ENCODE measurements around the gene ROBO1. TPM values are rescaled to one million over a fixed set of nuclear protein-coding genes. Genes with fewer than 3 reads are reported as not detected.
A peak's percentile ranks its signal among the peaks of the same experiment; 100 is the strongest.

The ROBO1 gene
- total and polyA plus RNA-seq, 2 donors from 2014 or later = 2.1 to 22.1 TPM

- peak in 1 of 5 donors; percentile 18 for DNase-seq
- no peaks in the 10 kb centered on the region for H3K9me3 ChIP-seq (ENCODE audit: control insufficient read depth in 2 of 3, insufficient read depth in 1 of 3, low read length in 3 of 3)
- no peak overlapping the region for H3K27ac ChIP-seq (ENCODE audit: low read depth in 2 of 2, low read length in 2 of 2)
- H3K4me1 ChIP-seq (ENCODE audit: control insufficient read depth in 2 of 3, insufficient read depth in 2 of 3, low read depth in 1 of 3, low read length in 3 of 3) = no peaks in the 10 kb centered on the region
- no peak for FAIRE-seq
- intact Hi-C loops (cut with DNase I) = no loop called here
- TF ChIP-seq, protein P1, sequence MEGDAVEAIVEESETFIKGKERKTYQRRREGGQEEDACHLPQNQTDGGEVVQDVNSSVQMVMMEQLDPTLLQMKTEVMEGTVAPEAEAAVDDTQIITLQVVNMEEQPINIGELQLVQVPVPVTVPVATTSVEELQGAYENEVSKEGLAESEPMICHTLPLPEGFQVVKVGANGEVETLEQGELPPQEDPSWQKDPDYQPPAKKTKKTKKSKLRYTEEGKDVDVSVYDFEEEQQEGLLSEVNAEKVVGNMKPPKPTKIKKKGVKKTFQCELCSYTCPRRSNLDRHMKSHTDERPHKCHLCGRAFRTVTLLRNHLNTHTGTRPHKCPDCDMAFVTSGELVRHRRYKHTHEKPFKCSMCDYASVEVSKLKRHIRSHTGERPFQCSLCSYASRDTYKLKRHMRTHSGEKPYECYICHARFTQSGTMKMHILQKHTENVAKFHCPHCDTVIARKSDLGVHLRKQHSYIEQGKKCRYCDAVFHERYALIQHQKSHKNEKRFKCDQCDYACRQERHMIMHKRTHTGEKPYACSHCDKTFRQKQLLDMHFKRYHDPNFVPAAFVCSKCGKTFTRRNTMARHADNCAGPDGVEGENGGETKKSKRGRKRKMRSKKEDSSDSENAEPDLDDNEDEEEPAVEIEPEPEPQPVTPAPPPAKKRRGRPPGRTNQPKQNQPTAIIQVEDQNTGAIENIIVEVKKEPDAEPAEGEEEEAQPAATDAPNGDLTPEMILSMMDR (IDR thresholded peaks at IDR 0.05; ENCODE audit: borderline replicate concordance, extremely low read depth, insufficient read depth) = no peak
- H3K4me3 ChIP-seq (ENCODE audit: low read length in 3 of 3) = no peak overlapping the region
- no peak overlapping the region for H3K9ac ChIP-seq (ENCODE audit: low read length in 3 of 3)
- no peaks in the 10 kb centered on the region for H3K27me3 ChIP-seq (ENCODE audit: control insufficient read depth, insufficient read depth, low read length)
- no peaks in the 10 kb centered on the region for H3K36me3 ChIP-seq (ENCODE audit: control insufficient read depth in 2 of 3, insufficient read depth in 3 of 3, low read length in 3 of 3)
These were observed 169.2 kb downstream of the ROBO1 start for GRCh38 chr3:79598594-79598993.

DNA sequence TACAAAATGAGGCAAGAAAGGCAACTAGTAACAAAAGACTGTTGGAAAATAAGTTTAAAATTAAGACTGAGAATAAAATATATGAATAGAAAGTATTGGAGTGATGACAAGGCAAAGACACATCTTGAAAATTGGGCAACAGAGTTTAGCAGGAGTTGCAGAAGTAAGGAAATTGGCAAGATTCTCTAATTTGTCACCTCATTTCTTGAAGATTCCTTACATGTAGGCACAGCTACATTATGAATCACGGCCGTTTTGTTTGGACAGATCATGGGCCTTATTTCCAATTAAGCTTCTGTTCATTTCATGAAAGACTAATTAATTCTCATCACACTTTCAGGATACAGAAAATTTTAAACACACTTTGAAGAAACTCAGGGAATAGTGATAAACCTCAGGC lies 170.1 kb downstream of the ROBO1 start:
- no peaks in the 10 kb centered on the region for H3K4me1 ChIP-seq (ENCODE audit: control insufficient read depth in 2 of 3, insufficient read depth in 2 of 3, low read depth in 1 of 3, low read length in 3 of 3)
- no peak for FAIRE-seq
- intact Hi-C loops (cut with DNase I) = no loop called here

GRCh38 chr3:79587150-79587549 lies 180.6 kb downstream of the ROBO1 start:
- DNase-seq (peak in 2 of 5 donors; percentile 7 to 15), FAIRE-seq (no peak)
- intact Hi-C loops (cut with DNase I) = no loop called here
- TF ChIP-seq, protein P1 (IDR thresholded peaks at IDR 0.05; ENCODE audit: borderline replicate concordance, extremely low read depth, insufficient read depth) = no peak
- H3K27ac ChIP-seq (ENCODE audit: low read depth in 2 of 2, low read length in 2 of 2) = no peak overlapping the region
- H3K36me3 ChIP-seq (ENCODE audit: control insufficient read depth in 2 of 3, insufficient read depth in 3 of 3, low read length in 3 of 3) = no peaks in the 10 kb centered on the region
- no peaks in the 10 kb centered on the region for H3K9me3 ChIP-seq (ENCODE audit: control insufficient read depth in 2 of 3, insufficient read depth in 1 of 3, low read length in 3 of 3)
- H3K27me3 ChIP-seq (ENCODE audit: control insufficient read depth, insufficient read depth, low read length) = no peaks in the 10 kb centered on the region
- no peak overlapping the region for H3K4me3 ChIP-seq (ENCODE audit: low read length in 3 of 3)
- no peaks in the 10 kb centered on the region for H3K4me1 ChIP-seq (ENCODE audit: control insufficient read depth in 2 of 3, insufficient read depth in 2 of 3, low read depth in 1 of 3, low read length in 3 of 3)
- no peak overlapping the region for H3K9ac ChIP-seq (ENCODE audit: low read length in 3 of 3)

More for the DNA sequence above, 170.1 kb downstream of the ROBO1 start:
- Histone ChIP-seq H3K36me3 (ENCODE audit: control insufficient read depth in 2 of 3, insufficient read depth in 3 of 3, low read length in 3 of 3) (no peaks in the 10 kb centered on the region), H3K9me3 (ENCODE audit: control insufficient read depth in 2 of 3, insufficient read depth in 1 of 3, low read length in 3 of 3) (no peaks in the 10 kb centered on the region), H3K9ac (ENCODE audit: low read length in 3 of 3) (no peak overlapping the region), H3K4me3 (ENCODE audit: low read length in 3 of 3) (no peak overlapping the region), H3K27me3 (ENCODE audit: control insufficient read depth, insufficient read depth, low read length) (no peaks in the 10 kb centered on the region), H3K27ac (ENCODE audit: low read depth in 2 of 2, low read length in 2 of 2) (no peak overlapping the region)
- DNase-seq = no peak
- TF ChIP-seq, protein P1 (IDR thresholded peaks at IDR 0.05; ENCODE audit: borderline replicate concordance, extremely low read depth, insufficient read depth) = no peak

DNA sequence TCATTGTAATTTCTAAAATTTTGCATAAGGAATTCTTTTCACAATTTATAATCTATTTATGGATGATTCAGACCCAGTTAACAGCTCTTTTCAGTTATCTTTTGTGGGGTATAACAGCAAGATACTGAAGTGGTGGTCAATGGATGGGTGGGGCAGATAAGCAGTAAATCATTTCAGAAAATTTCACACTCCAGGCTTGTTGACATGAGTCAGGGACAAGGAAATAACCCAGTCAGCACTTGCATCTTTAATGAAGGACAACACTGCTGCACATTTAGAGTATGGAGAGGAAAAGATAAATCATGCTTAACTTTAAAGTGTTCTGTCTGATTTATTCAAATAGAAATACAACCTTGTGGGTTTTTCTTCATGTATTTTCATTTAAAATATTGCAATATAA lies 181.6 kb downstream of the ROBO1 start:
- Histone ChIP-seq H3K27me3 (ENCODE audit: control insufficient read depth, insufficient read depth, low read length) (no peaks in the 10 kb centered on the region), H3K27ac (ENCODE audit: low read depth in 2 of 2, low read length in 2 of 2) (no peak overlapping the region), H3K4me1 (ENCODE audit: control insufficient read depth in 2 of 3, insufficient read depth in 2 of 3, low read depth in 1 of 3, low read length in 3 of 3) (no peaks in the 10 kb centered on the region), H3K9ac (ENCODE audit: low read length in 3 of 3) (no peak overlapping the region), H3K4me3 (ENCODE audit: low read length in 3 of 3) (no peak overlapping the region), H3K9me3 (ENCODE audit: control insufficient read depth in 2 of 3, insufficient read depth in 1 of 3, low read length in 3 of 3) (no peaks in the 10 kb centered on the region), H3K36me3 (ENCODE audit: control insufficient read depth in 2 of 3, insufficient read depth in 3 of 3, low read length in 3 of 3) (no peaks in the 10 kb centered on the region)
- FAIRE-seq (no peak), DNase-seq (no peak)
- intact Hi-C loops (cut with DNase I) = no loop called here
- TF ChIP-seq, protein P1 (IDR thresholded peaks at IDR 0.05; ENCODE audit: borderline replicate concordance, extremely low read depth, insufficient read depth) = no peak

Measured in kidney (tissue), 14 donors.